ACHN (cell line): ENCODE measurements around the gene MOB3B.

Experiments
- DNase-seq: peaks from one replicate; pipeline ENCODE4 v3.0.0-alpha.2; 2015
- in situ Hi-C: cut with HindIII; loops from 2 replicates; pipeline ENCODE4 v1.10.0; 2017; ENCODE audit warnings: low sequenced_read_pairs, low pct_ligation_motif_present, low pct_unique_long_range_greater_than_20kb

The MOB3B gene

DNA sequence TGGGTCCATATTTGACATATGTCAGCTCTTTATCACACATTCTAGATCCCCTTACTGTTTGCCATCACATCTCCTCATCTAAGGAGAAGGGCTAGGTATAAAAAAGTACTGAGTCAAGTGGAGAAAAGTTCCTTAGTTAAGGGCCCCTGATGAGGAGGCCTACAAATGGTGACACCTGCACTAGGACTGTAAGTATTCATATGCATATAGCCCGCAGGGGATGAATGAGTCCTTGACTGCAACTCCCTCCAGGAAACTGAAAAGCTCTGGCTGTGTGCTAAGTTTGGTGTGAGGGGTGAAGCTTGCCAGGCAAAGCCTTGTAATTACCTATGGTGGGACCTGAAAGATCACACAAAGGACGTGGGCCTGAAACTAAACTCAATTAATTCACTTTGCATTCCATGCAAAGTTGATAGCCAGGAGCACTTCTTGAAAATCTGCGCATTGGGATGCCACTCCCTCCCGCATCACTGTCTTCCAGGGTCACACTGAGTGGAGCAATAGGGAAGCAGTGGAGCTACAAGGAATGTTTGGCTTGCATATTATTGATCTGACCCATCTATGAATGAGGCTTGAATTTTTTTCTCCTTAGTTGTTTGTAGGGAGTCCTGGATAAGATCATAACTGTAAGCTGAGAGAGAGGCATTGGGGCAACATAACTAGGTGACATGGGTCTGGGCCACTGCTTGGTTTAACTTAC is 220.8 kb downstream of the MOB3B start:
- in situ Hi-C loops, result no loop called here
- no peak for DNase-seq

DNA sequence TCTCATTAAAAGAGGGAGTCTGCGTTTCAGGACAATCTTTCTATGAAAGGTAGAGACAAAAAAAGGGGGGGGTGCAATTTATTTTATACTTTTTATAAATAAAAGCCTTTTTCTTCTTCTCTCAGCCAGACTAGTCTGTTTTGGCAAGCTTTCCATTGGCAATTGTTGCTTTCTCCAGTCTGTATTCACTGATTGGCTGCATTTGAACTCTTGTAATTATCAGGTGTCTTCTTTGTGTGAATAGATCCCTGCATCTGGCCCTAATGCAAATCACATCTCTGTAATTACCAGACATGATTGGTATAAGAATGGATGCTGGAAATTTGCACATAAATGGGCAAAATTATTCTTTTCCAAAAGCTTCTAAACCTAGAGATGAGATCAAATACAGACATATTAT is 225.1 kb downstream of the MOB3B start:
- in situ Hi-C loops, result no loop called here
- DNase-seq, result no peak

- in situ Hi-C loops, result no loop called here
- no peak for DNase-seq
Observed at GRCh38 chr9:27303219-27303618, 226.4 kb downstream of the MOB3B start.

- in situ Hi-C loops, result no loop called here
- DNase-seq, result no peak
Observed at GRCh38 chr9:27297050-27297449, 232.6 kb downstream of the MOB3B start, which contains the start of gene EQTN. EQTN (minus strand) TSS chr9:27297150; CDS start chr9:27297055, 95 bp downstream.

DNA sequence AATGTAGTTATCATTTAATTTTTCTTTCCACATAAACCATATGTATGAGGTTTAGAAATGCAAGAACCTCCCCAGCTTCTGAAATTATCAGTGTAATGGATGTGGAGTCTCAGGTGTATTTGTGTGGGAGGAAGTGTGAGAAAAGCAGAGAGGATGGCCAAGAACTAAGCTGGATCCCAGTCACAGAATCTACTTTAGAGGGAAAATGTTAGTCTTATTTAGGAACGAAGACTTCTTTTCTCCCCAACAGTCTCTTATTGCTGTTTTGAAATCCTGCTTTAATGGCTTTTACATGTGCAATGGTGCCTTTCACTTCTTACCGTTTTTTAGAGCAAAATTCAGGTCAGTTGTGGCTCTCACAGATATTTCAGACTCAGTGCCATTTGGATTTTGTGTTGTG is 235.6 kb downstream of the MOB3B start:
- in situ Hi-C loops, result no loop called here
- no peak for DNase-seq

- in situ Hi-C loops, result no loop called here
- DNase-seq, result no peak
Observed at GRCh38 chr9:27292659-27293405, 236.8 kb downstream of the MOB3B start.

DNA sequence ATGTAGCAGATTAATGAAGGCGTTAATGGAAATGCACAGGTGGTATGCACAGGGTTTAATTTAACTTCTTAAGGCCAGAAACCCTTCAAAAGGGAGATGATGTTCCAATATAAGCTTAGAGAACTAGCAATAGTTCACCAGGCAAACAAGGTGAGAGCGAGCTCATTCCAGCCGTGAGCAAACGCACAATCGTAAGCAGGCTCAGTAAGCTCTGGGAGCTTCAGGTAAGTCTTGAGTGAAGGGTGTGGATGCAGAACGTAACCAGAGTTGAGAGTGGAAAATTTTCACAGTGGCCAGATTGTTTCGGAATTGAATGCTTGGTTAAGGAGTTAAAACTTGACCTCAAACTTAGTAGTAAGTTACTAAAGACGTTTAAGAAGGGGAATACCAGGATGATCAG is 238.3 kb downstream of the MOB3B start:
- in situ Hi-C loops, result no loop called here
- no peak for DNase-seq

DNA sequence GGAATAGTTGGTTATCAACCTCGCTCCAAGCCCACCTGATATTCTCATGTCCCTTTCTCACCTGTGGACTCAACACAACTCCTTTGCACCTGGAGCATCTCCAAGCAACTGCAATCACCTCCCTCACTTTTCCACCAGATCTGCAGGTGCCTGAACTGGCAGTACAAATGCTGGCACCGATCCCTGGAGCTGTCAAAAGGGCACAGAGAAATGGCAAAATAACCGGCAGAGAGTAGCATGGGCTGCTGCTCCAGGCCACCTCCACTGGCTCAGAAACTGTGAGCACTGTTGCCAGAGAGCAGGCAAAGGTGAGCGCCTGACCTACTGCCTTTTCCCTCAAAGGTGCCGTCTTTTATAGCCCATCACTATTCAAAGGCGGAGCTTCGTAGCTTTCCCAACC is 247.3 kb downstream of the MOB3B start:
- in situ Hi-C loops, result no loop called here
- DNase-seq, result no peak

- in situ Hi-C loops, result no loop called here
- DNase-seq, result no peak
Observed at GRCh38 chr9:27280860-27281259, 248.8 kb downstream of the MOB3B start.

DNA sequence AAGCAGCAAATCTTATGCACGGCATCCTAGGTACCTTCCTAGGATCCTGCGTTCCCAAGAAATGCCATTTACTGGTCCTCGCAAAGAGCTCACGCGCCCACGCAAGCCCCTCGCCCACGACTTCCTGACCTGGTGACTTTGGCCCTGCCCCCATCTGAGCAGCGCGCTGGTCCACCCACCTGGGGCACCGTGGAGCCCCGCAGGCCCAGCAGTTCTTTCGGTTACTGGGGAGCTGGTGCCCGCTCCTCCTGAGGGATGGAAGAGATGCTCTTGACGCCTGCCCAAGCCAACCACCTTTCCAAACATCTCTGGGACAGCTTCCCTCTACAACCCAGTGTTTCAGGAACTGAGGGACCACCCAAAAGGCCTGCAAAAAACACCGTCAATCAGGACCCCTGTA is 249.4 kb downstream of the MOB3B start:
- DNase-seq, result no peak
- in situ Hi-C loops, result no loop called here

DNA sequence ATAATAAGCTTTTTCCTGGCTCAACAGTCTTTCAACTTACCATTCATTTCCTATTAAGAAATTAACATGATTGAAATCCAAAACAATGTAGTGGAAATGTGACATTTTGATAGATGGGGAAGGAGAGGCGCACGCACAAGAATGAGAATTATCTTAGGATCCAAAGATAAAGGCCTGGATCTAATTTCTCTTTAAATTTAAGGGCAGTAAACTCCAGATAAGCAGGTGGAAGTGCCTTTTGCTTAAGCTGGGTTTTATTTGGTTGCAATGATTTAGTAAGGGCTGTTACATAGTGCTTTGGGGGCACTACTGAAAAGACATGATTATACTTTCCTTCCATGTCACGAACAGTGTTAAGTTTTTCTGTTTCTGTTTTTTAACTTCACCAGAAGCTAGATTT is 250.0 kb downstream of the MOB3B start:
- no peak for DNase-seq
- in situ Hi-C loops, result no loop called here

DNA sequence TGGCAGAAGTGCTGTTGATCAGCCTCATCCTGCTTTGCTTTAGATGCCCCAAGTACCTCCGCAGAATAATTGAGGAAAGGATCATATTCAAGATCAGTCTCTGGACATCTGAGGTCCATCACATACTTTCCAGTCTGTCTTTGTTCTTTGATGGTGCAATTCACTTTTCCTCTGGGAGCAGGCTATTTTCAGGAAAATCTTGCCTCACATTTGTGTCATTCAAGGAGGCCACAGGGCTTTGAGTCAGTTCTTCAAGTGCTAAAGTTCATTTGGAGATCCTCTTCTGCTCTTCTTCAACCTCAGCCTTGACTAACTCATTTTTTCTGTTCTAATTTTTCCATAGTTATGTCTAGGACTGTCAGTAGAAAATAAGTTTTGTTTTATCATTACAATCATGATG is 251.2 kb downstream of the MOB3B start:
- DNase-seq, result no peak
- in situ Hi-C loops, result no loop called here

- peak; percentile 60 for DNase-seq
- in situ Hi-C loops, result no loop called here
Observed at GRCh38 chr9:27276193-27277030, 253.2 kb downstream of the MOB3B start.
